HEK293 (cell line): Measurements from ENCODE around the gene SLC25A22.

ENCODE experiments used
- CTCF ChIP-seq: fragments of 450-650 bp; formaldehyde crosslinking; IDR thresholded peaks from 2 replicates; pipeline ENCODE4 v1.5.1; 2016; ENCODE audit warnings: missing biosample characterization, missing genetic modification characterization
- KLF1 ChIP-seq: fragments of 450-650 bp; formaldehyde crosslinking; IDR thresholded peaks from 2 replicates; pipeline ENCODE4 v1.5.1; 2016; ENCODE audit warnings: missing biosample characterization, missing genetic modification characterization
- ZBTB7A ChIP-seq: fragments of 450-650 bp; formaldehyde crosslinking; IDR thresholded peaks from 2 replicates; pipeline ENCODE4 v1.5.1; 2016; ENCODE audit warnings: low read depth, missing biosample characterization, missing genetic modification characterization
- ZEB2 ChIP-seq: fragments of 450-650 bp; formaldehyde crosslinking; IDR thresholded peaks from 2 replicates; pipeline ENCODE4 v1.5.1; 2016; ENCODE audit warnings: missing biosample characterization, missing genetic modification characterization
- ZFHX2 ChIP-seq: fragments of 450-650 bp; formaldehyde crosslinking; conservative IDR thresholded peaks from 2 replicates; pipeline ENCODE4 v1.5.1; 2016; ENCODE audit warnings: missing biosample characterization, missing genetic modification characterization
- ZNF112 ChIP-seq: fragments of 450-650 bp; formaldehyde crosslinking; IDR thresholded peaks from 2 replicates; pipeline ENCODE4 v1.5.0; 2017; ENCODE audit warnings: missing biosample characterization, missing genetic modification characterization
- ZNF449 ChIP-seq: fragments of 450-650 bp; formaldehyde crosslinking; IDR thresholded peaks from 2 replicates; pipeline ENCODE4 v1.5.1; 2017; ENCODE audit warnings: missing biosample characterization, mild to moderate bottlenecking, missing genetic modification characterization, moderate library complexity
- ZNF529 ChIP-seq: fragments of 450-650 bp; formaldehyde crosslinking; IDR thresholded peaks from 2 replicates; pipeline ENCODE4 v1.5.1; 2017; ENCODE audit warnings: missing genetic modification characterization, missing biosample characterization; ENCODE audit not compliant: insufficient replicate concordance
- ZNF560 ChIP-seq: fragments of 450-650 bp; formaldehyde crosslinking; IDR thresholded peaks from 2 replicates; pipeline ENCODE4 v1.5.1; 2017; ENCODE audit warnings: missing biosample characterization, missing genetic modification characterization, borderline replicate concordance
- ZNF623 ChIP-seq: fragments of 450-650 bp; formaldehyde crosslinking; IDR thresholded peaks from 2 replicates; pipeline ENCODE4 v1.5.1; 2016; ENCODE audit warnings: missing biosample characterization, missing genetic modification characterization
- ZNF692 ChIP-seq: fragments of 450-650 bp; formaldehyde crosslinking; IDR thresholded peaks from 2 replicates; pipeline ENCODE4 v1.5.1; 2016; ENCODE audit warnings: missing biosample characterization, missing genetic modification characterization
- TF ChIP-seq, protein P1 (sequence below): fragments of 450-650 bp; formaldehyde crosslinking; optimal IDR thresholded peaks from 2 replicates; pipeline ENCODE3; 2016; ENCODE audit warnings: missing biosample characterization, mild to moderate bottlenecking, missing genetic modification characterization
- TF ChIP-seq, protein P2 (sequence below): fragments of 450-650 bp; formaldehyde crosslinking; IDR thresholded peaks from 2 replicates; pipeline ENCODE4 v1.5.1; 2017; ENCODE audit warnings: missing biosample characterization, missing genetic modification characterization

DNA sequence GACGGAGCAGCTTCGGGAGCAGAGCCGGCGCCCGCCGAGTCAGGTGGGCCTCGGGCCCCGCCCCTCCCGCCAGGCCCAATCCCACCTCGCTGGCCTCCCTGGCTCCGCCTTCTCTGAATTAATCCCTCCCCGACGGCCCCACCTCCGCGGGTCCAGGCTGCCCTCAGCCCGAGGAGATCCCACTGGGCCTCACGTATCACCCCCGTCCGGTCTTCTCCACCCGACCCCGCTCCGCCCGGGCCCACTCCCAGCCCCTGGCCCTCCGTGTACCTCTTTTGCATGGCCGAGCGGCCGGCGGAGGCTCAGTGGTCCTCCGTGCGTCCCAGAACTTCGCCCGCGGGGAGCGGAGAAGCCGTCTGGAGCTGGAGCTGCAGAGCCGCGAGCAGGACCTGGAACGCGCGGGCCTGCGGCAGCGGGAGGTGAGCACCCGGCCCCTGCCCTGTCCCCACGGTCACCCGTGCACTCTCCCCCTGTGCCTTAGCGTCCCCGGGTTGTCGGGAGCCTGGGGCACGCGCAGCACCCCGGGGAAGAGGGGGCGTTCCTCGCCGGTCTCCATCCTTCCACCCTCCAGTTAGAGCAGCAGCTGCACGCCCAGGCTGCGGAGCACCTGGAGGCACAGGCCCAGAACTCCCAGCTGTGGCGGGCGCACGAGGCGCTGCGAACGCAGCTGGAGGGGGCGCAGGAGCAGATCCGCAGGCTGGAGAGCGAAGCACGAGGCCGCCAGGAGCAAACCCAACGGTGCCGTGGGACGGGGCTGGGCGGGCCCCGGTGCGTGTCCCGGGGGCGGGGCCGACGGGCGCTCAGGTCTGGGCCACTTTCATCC is 32.4 kb upstream of the SLC25A22 start:
- no peak for TF ChIP-seq CTCF (tag by site-specific recombination)
- no peak for TF ChIP-seq ZNF529 (tag by site-specific recombination)
- TF ChIP-seq, protein P1, sequence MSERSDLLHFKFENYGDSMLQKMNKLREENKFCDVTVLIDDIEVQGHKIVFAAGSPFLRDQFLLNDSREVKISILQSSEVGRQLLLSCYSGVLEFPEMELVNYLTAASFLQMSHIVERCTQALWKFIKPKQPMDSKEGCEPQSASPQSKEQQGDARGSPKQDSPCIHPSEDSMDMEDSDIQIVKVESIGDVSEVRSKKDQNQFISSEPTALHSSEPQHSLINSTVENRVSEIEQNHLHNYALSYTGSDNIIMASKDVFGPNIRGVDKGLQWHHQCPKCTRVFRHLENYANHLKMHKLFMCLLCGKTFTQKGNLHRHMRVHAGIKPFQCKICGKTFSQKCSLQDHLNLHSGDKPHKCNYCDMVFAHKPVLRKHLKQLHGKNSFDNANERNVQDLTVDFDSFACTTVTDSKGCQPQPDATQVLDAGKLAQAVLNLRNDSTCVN (tag by site-specific recombination), result no peak
- TF ChIP-seq ZNF112 (tag by site-specific recombination), result no peak
- TF ChIP-seq ZNF623 (tag by site-specific recombination), result no peak
- TF ChIP-seq ZNF560 (tag by site-specific recombination), result no peak
- no peak for TF ChIP-seq ZFHX2 (tag by site-specific recombination)
- TF ChIP-seq ZNF449 (tag by site-specific recombination), result no peak
- TF ChIP-seq ZNF692 (tag by site-specific recombination), result no peak
- no peak for TF ChIP-seq KLF1 (tag by site-specific recombination)
- TF ChIP-seq ZBTB7A (tag by site-specific recombination), result no peak
- TF ChIP-seq ZEB2 (tag by site-specific recombination), result no peak
- TF ChIP-seq, protein P2, sequence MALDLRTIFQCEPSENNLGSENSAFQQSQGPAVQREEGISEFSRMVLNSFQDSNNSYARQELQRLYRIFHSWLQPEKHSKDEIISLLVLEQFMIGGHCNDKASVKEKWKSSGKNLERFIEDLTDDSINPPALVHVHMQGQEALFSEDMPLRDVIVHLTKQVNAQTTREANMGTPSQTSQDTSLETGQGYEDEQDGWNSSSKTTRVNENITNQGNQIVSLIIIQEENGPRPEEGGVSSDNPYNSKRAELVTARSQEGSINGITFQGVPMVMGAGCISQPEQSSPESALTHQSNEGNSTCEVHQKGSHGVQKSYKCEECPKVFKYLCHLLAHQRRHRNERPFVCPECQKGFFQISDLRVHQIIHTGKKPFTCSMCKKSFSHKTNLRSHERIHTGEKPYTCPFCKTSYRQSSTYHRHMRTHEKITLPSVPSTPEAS (tag by site-specific recombination), result no peak
